CD4-positive, alpha-beta T cell treated with Interleukin-15 for 1 hour (primary cell): ENCODE data around the gene GALNT18.

ENCODE experiments used
- DNase-seq: peaks from one replicate; pipeline ENCODE4 v3.0.0-alpha.2; 2020

GALNT18 gene

DNA sequence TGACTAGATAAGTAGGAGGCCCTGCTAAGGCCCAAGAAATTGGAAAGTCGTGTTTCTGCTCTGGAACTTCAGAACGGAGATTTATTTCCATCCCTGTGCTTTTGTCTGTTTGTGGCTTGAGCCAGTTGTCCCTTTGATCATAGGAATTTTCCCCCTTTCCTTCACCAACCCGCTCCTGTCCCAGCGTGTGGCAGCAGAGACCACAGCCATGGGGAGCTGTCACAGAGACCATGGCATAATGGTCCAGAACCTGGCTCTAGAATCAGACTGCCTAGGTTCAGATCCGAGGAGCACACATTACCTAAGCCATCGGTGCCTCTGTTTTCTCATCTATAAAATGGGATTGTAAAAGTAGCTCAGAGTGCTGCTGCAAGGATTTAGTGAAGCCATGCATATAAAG lies 128.1 kb downstream of the GALNT18 start:
- no peak for DNase-seq

GRCh38 chr11:11491589-11491988 lies 130.2 kb downstream of the GALNT18 start:
- DNase-seq, result no peak

DNA sequence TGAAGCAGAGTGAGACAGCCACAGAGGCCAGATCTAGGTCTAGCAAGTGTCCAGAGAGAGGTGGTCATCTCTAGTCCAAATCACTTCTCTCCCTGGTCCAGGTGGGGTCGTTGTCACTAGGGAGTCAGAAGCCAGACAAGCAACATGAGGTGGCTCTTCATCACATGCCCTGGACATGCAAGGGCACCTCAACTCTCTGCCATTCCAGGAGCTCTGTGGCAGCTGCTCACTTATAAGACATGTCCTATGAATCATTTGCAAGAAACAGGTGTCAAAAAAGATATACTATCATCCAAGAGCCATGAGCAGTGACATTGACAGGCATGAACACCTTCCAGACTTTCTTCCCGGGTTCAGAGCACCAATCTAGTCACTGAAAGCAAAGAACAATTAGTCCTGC lies 130.8 kb downstream of the GALNT18 start:
- no peak for DNase-seq

DNA sequence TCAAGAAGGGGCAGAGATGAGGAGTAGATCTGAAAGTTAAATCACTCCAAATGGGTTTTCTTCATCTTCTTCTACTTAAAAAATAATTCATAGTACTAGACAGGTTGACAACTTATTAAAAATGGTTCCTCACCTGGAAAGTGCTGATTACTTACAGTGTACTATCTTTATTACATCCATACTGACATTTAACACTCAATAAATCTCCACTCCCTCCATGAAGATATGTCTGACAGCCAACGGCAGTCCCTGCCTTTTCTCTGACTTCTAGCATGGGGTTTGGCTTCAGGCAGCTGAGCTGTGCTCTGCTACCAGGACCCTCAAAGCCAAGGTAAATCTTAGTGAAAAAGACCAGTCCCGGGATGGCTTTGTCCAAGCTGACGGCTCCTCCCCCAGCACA lies 135.4 kb downstream of the GALNT18 start:
- DNase-seq, result no peak

DNA sequence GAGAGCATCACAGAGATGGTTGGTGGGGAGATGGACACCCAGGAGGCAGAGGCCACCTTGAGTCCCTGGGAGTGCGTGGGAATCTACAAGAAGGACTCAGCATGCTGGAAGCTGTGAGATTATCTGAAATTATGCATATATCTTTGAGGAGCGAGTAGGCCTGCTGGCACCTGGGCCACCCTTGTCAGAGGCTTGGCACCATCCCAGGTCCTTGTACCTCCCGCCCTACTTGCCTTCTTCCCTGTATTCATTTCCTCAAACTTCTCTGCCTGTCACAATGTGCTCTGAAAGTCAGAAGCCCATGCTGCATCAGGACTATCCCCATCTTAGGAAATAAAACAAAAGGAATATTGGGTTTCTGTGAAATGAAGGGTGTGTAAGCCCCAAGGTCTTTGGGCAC lies 135.8 kb downstream of the GALNT18 start:
- no peak for DNase-seq

GRCh38 chr11:11483627-11484026 lies 138.2 kb downstream of the GALNT18 start:
- DNase-seq, result no peak

DNA sequence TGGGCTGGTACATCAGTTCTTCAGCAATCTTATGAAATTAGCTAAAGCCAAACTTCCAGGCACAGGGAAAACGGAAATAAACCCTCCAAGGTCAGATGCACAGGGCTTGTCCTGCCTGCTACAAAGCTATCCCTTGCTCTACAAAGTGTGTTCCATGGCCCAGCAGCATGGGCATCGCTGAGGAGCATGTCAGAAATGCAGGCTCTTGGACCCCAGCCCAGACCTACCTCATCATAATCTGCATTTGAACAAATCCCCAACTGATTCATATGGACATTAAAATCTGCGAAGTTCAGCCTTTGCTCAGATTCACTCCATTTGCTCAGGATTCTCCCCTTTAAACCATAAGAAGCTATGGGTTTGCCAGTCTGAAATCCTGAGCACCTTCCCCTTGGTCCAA lies 139.1 kb downstream of the GALNT18 start:
- no peak for DNase-seq

- DNase-seq, result no peak
Observed at GRCh38 chr11:11481371-11481770, 140.4 kb downstream of the GALNT18 start.

DNA sequence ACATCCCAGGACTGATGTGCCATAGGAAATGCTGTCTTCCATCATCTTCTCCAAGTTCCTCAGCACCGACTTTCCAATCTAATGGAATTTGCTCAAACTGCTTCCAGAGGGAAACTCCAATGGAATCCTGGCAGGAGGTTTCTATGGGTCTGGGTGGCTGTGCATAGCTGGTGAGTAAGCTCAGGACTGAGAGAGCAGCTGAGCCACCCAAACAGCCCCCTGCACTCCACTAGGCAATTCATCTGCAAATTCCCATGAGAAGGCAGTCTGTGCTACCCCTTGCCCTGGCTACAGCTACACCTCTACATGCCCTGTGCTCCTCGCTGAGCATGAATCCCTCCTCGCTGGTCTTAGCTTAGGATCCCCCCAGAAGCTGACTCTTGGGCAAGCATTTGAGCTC lies 140.8 kb downstream of the GALNT18 start:
- no peak for DNase-seq

- no peak for DNase-seq
Observed at GRCh38 chr11:11478687-11479086, 143.1 kb downstream of the GALNT18 start.

DNA sequence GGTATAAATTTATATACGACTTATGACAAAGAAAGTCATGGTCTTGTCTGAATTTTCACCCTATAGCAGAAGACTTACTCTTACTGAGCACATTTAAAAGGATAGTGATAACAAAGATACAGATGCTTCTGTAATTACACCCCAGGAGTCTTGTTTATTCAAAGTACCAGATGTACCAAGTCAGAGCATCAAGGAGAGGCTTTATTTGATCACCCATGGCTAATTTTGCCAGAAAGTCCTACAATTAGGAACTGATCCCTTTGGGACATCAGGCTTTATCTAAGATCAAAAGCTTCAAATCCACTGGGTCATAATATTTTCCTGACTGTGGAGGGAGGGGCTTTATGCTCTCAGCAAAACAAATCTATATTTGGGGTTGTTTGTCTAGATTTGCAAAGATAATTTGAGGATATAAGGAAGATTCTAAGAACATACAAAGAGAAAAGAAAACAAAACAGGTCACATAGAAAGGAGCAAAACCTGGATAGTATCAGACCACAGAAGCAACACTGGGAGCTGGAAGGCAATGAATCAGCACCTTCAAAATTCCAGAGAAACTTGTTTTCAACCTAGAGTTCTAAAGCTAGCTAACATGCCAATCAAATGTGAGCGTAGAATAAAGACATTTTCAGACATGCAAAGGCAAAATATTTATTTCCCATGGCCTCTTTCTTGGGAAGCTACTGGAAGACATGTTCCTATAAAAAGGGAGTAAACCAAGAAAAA lies 143.9 kb downstream of the GALNT18 start:
- no peak for DNase-seq

GRCh38 chr11:11476971-11477645 lies 144.7 kb downstream of the GALNT18 start:
- DNase-seq, result no peak

DNA sequence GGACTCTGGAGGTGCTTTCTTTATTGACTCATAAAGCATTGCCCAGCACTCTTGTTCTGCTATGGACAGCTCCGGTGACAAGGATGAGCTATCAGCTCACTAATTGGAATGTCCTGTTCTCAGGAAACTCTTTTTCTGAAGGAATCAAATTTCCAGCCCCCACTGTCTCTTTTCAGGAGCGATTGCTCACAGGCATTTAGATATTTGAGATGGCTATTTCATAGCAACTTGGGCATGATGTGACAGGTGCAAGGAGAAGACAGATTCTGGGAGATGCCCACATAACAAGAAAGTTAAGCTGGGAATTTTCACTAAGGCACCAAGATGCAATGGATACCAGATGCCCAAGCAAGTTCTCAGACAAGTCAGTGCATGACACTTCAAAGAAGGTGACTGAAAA lies 145.3 kb downstream of the GALNT18 start:
- no peak for DNase-seq

DNA sequence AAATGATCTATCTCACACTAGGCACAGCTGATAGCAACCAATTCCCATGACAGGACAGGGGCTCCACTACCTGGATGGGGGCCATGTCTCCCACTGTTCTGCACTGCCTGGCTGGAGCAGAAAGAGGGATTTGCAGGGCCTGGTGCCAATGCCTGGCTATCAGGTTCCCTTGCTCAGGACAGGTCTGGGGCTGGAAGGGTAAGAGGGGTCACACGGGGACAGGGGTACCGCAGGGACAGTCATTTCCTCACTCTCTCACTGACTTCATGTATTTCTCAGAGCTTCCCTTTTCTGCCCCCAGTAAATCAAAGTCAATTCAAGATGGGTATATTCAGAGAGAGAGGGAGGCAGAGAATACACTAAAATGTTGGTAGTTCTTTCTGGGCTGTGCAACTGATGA lies 149.7 kb downstream of the GALNT18 start:
- no peak for DNase-seq

GRCh38 chr11:11471201-11471600 lies 150.6 kb downstream of the GALNT18 start:
- no peak for DNase-seq

GRCh38 chr11:11468954-11469353 lies 152.9 kb downstream of the GALNT18 start:
- DNase-seq, result no peak

DNA sequence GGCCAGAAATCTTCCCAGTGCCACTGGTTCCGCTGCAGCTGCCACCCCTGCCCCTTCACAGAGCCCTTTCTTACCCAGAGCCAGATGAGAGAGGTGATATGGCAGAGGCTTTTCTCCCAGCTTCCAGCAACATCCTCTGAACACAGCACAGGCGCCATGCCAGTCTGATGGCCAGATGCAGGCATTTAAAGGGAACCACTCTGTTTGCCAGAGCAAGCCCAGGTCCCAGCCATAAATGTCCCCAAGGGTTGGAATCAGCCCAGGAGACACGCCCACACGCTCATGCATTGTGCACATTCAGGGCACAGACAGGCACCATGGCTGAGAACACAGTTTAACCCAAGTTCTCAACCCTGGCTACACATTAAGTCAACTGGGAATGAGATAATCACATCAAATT lies 154.5 kb downstream of the GALNT18 start:
- no peak for DNase-seq

- no peak for DNase-seq
Observed at GRCh38 chr11:11464555-11464954, 157.2 kb downstream of the GALNT18 start.

GRCh38 chr11:11463405-11463804 lies 158.4 kb downstream of the GALNT18 start:
- DNase-seq, result no peak

DNA sequence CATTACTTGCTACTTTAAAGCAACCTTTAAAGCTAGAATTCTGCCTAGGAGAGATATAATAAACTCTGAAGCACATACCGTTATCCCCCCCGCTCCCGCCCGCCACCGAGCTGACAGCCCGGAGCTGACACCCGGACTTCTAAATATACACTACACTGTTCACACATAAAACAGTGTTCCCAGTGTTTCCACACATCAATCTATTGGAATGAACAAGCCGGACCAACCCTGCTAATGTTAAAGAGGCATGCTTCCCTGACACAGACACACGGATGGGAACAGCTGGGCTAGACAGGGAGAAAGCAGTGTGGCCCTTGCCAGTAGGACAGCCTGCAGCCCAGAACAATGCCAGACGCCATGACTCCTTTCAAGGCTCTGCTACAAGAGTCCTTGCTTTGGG lies 160.3 kb downstream of the GALNT18 start:
- no peak for DNase-seq

DNA sequence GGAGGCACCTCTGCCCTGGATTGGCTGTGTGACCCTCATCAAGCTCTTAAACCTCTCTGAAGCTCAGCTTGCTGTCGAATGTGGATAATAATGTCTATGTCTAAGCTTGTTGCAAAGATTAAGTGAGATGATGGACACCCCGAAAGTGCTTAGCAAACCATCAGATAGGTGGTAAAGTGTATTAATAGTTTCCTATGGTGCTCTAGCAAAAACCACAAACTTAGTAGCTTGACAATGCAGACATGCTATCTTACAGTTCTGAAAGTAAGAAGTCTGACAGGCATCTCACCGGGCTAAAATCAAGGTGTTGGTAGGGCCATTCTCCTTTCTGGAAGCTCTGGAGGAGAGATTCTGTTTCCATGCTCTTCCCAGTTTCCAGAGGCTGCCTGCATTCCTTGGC lies 162.2 kb downstream of the GALNT18 start:
- no peak for DNase-seq

- no peak for DNase-seq
Observed at GRCh38 chr11:11458485-11458884, 163.3 kb downstream of the GALNT18 start.

DNA sequence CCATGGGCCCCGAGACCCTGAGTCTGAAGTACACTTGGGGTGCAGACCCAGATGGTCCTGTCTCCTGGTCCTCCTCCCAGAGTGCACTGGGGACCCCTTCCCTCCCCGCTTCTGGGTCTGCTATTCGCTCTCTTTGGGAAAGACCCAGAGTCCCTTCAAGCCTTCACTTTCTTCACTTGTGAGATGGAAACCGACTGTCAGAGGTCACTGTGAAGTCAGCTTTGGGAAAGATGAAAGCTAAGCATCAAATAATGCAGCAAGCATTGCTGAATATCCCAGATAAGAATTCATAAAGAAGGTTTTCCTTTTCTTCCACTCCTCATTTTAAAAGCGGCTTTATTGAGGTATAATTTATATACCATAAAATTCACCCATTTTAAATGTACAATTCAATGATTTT lies 163.8 kb downstream of the GALNT18 start:
- DNase-seq, result no peak

DNA sequence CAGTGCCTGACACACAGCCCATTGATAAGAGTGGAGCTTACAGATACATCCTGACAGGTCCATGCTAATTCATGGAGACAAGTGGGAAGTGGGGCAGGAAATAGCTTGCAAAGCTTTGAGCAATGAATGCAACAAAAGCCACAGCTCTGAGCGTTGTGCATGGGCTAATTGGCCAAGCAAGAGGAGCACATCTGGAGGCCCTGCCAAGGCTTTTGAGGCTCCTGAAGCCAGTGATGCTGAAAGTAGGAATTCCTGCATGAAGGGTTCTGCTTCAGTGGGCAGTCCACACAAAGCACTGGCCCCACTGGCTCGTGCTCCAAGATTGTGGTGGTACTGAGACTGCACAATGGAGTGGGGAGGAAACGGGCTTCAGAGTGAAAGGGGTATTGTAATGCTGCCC lies 164.9 kb downstream of the GALNT18 start:
- DNase-seq, result no peak

- DNase-seq, result no peak
Observed at GRCh38 chr11:11454671-11455223, 167.1 kb downstream of the GALNT18 start.
